ENCODE data around the gene STH.

The STH gene

GRCh38 chr17:46047856-46048255 is 48.8 kb downstream of the STH start:
- DNase-seq (ENCODE audit: low spot score): no peak

Measured in AG20443 (cell line).